ENCODE measurements around the gene ITPR1.

Gene ITPR1

DNA sequence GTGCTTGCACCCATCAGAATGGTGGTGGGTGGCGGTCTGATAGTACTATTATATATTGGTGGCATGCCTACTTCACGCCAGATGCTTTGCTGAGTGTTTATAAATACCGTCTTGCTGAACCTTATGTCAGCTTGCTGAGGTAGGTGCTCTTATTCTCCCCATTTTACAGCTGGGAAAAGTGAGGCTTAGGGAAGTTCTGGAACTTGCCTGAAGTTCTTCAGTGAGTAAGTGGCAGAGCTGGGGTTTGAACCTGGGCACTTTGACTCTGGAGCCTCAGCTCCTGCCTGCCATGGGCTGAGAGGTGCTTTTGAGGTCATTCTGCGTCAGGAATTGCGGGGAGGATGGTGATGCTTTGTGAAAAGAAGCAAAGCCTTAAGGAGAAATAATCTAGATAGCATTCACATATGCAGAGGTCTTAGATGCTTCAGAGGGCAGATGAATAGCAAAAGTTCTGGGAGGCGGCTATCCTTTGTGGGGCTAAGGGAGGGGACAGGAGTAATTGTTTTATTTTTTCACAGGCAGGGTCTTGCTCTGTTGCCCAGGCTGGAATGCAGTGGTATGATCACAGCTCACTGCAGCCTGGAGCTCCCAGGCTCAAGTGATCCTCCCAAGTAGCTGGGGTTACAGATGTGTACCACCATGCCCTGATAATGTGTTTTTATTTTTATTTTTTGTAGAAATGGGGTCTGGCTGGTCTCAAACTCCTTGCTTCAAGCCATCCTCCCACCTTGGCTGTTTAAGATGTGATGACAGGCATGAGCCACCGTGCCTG, 18.5 kb downstream of the ITPR1 start:
- DNase-seq = no peak

DNA sequence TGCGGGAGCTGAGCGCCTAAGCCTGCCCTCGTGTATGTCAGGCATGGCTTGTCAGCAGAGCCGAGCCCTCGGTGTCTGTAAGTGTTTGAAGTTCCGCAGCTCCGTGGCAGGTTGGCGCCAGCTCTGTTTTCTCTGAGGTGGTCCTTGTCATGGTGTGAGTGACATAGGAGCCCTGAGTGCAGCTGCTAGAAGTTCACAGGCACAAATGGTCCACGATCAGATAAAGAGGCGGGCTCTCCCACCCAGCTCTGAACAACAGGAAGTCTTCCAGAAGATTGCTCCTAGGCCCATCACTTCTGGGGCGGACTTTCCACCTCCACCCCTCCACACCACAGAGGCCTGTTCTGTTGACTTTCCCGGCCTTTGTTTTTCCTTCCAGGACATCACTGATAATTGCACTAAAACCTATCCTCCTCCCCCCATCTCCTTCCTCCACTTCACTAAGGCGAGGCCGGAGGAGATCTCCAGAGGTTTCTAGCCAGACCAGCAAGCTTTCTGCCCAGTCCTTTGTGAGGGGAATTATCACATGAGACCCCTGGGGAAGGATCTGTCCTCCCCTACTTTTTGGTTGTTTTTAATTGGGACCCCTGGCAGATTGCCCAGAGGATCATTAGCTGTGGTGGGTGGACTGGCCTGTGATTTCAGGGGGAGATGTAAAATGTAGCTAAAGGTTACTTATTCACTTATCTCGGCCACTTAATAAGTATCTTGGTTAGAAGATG, 19.9 kb downstream of the ITPR1 start:
- no peak for DNase-seq

- DNase-seq = no peak
These were observed 21.2 kb downstream of the ITPR1 start for GRCh38 chr3:4514321-4514720.

GRCh38 chr3:4514916-4515315, 21.8 kb downstream of the ITPR1 start:
- DNase-seq = no peak

GRCh38 chr3:4515916-4516579, 22.9 kb downstream of the ITPR1 start:
- no peak for DNase-seq

DNA sequence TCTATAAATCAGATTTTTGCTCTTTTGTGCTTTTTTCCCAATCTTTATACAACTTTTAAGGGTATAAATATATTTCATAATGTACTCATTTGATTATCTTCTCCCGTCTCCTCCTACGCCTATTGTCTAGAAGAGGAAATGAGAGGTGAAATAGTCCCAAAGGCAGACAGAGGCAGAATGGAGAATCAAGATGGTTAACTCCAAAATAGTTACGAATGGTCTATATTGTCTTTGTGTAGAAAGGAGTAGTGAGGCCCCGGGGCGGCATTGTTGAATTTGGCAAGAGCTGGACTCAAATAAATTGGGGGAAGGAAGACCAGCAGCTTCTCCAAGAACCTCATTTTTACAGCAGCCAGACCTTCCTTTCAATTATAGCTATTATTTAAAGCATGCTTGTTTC, 23.9 kb downstream of the ITPR1 start:
- DNase-seq = no peak

- no peak for DNase-seq
These were observed 24.6 kb downstream of the ITPR1 start for GRCh38 chr3:4517643-4518311.

DNA sequence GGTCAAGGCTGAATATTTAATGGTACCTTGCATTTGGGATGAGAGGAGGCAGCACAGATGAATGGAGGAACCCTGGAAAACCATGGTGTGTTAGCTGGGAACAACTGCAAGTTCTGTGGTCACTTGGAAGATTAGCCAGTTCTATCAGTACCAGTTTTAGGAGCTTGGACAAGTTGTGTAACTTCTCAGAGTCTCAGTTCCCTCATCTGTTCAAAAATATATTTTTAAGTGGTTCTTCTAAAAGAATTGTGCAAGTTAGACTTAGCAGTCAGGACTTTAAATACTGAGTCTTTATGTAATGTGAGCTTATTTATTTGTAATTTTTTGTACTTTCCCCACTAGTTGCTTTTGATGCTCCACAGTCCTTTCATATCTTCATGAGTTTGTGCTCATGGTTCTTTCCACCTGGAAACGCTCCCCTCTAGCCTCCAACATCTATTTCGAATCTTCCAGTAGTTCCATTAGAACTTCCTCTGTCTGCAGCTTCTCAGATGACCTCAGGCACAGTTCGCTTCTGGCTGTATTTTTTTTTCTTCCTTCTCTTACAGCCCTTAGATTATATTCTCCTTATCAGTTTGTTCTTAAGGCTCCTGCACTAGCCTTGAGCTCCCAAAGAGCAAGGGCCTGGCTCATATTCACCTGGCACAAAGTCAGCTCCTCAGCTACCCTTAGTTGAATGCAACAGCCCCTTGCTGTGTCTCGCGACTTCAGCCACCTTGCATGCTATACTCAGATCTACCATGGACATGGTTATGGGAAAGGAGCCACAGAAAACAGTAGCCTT, 27.1 kb downstream of the ITPR1 start:
- no peak for DNase-seq

GRCh38 chr3:4522947-4523346, 29.8 kb downstream of the ITPR1 start:
- no peak for DNase-seq

- DNase-seq = no peak
These were observed 30.9 kb downstream of the ITPR1 start for GRCh38 chr3:4523710-4524698.

DNA sequence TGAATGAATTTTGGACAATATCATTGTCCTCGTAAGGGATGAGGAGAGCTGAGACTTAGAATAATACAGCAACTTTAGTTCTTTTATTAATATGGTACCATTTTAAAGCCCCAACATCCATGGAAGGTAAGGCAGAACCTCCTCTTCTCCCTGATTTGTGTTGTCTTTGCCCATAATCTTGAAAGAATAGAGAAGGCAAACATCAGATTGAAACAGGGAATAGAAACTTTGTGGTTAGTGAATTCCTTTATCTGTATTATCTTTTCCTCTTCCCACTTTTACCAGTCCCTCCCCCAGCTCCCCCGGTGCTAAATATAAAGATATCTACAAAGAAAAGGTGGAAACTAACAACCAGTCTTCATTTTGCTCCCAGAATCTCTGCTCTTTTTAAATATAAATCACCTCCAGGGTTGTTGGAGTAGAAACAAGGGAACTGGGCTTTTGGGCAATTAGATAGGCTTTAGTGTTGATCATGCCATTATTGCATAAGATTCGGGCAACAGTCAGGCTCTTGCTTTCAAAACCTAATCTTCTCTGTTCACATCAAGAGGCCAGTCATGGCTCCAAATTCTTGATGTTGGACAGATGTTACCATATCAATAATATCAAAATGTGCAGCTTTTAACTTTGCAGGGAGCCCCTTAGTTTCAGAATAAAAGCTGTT, 32.5 kb downstream of the ITPR1 start:
- no peak for DNase-seq

- DNase-seq = no peak
These were observed 35.2 kb downstream of the ITPR1 start for GRCh38 chr3:4528320-4528719.

GRCh38 chr3:4528819-4529600, 35.9 kb downstream of the ITPR1 start:
- DNase-seq = no peak

DNA sequence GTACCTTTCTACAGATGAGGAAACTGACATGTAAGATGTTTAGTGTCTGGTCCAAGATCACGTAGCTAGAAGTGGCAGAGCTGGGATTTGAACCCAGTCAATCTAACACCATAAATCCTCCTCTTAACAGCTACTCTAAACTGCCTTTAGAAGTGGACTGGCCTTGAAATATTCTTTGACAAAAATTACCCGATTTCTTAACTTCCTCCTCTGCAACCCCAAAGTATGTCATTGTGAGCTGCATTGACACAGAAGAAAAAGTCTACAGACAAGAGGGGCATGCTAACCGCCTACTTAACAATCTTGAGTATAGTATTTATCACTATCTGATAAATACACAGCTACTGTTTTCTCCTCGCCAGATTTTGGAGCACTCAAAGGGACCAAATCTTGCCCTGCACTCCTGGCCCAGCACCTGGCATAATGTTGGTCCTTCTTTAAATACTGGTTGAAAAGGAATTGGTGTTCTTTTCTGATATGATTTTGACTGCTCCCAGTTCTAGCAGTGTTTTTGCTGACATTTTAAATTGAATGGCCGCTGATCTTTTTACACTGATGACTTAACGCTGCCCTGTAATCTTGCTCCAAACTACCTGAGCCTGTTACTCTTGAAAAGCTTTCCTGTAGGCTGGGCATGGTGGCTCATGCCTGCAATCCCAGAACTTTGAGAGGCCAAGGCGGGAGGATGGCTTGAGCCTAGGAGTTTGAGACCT, 36.9 kb downstream of the ITPR1 start:
- DNase-seq = no peak

- no peak for DNase-seq
These were observed 38.4 kb downstream of the ITPR1 start for GRCh38 chr3:4531478-4532025.

DNA sequence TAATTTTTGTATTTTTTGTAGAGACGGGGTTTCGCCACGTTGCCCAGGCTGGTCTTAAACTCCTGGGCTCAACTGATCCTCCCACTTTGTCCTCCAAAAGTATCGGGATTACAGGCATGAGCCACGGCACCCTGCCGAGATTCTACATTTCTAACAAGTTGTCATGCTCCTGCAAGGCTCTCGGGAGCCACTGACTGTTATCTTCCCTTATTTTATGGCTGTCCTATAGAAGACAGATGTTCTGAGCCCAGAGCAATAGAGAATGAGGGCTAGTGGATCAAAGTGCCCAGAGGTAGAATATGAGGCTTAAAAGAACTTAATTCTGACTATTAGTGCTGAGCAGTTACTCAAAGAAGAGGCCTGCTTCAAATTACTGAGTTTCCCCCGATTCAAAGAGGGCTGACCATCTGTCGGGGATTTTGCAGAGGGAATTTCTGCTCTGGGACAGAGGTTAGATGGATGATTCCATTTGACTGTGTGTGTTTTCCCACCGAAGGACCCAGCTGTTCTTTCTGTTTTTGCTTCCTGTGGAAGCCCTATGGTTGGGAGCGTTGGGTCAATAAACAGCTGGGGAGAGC, 39.5 kb downstream of the ITPR1 start:
- DNase-seq = no peak

DNA sequence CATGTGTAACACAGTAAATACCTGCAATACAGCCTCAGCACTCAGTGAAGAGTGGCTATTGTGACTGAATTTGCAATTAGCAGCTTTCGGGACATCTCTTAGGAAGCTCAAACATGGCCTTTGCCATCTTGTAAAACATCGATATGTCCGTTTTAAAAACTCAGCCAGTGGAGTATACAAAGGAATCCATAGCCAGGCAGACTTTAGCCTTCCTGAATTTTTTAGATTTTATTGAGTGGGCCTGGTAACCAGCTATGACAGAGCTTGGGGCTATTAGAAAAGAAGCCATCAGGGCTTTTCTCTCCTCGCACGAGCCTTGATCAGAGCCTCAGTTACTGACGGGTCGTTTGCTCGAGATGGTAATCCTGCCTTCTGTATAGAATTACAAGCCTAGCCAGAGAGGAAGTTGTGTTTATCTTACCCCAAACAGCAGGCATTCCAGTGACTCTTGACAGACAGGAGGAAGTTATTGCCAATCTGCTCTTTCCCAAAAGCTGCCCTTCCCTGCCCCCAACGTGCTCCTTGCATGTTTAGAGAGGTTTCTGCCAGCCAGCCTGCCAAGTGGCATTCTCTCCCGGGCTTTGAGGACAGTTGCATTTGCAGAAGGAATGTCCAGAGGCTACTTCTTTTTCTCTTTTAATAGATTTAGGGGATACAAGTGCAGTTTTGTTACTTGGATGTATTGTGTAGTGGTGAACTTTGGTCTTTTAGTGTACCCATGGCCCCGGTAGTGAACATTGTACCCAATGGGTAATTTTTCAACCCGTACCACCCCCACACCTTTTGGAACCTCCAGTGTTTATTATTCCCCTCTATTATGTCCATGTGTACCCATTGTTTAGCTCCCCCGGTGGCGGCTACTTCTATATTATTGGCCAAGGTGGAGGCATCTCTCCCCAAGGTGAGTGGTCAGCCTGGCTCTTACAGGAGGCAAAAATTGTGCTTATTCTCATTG, 40.6 kb downstream of the ITPR1 start:
- DNase-seq = no peak
